ENCODE measurements around the gene SREK1IP1.
"Not testable (repeated sequence)": the region's sequence is repeated elsewhere in the genome, so short reads cannot be mapped to it uniquely, and the experiment has no call there.

SREK1IP1 gene

GRCh38 chr5:64769855-64770254 lies 1.4 kb upstream of the SREK1IP1 start:
- in situ Hi-C loops (cut with HindIII; ENCODE audit: low pct_ligation_motif_present, low pct_unique_long_range_greater_than_20kb, low sequenced_read_pairs): no loop called here

GRCh38 chr5:64767959-64768357 lies 533 bp downstream of the SREK1IP1 start:
- in situ Hi-C loops (cut with HindIII; ENCODE audit: low pct_ligation_motif_present, low pct_unique_long_range_greater_than_20kb, low sequenced_read_pairs): no loop called here
- peak; percentile 7 for DNase-seq

More at GRCh38 chr5:64769855-64770254, 1.4 kb upstream of the SREK1IP1 start:
- DNase-seq: no peak

- no peak for DNase-seq
- in situ Hi-C loops (cut with HindIII; ENCODE audit: low pct_ligation_motif_present, low pct_unique_long_range_greater_than_20kb, low sequenced_read_pairs): no loop called here
Observed at GRCh38 chr5:64766941-64767340, 1.6 kb downstream of the SREK1IP1 start.

- in situ Hi-C loops (cut with HindIII; ENCODE audit: low pct_ligation_motif_present, low pct_unique_long_range_greater_than_20kb, low sequenced_read_pairs): no loop called here
- DNase-seq: no peak
Observed at GRCh38 chr5:64765804-64766504, 2.5 kb downstream of the SREK1IP1 start.

- in situ Hi-C loops (cut with HindIII; ENCODE audit: low pct_ligation_motif_present, low pct_unique_long_range_greater_than_20kb, low sequenced_read_pairs): no loop called here
Observed at GRCh38 chr5:64763948-64764503, 4.5 kb downstream of the SREK1IP1 start.

GRCh38 chr5:64759960-64760660 lies 8.4 kb downstream of the SREK1IP1 start:
- DNase-seq: no peak
- in situ Hi-C loops (cut with HindIII; ENCODE audit: low pct_ligation_motif_present, low pct_unique_long_range_greater_than_20kb, low sequenced_read_pairs): no loop called here

More at GRCh38 chr5:64763948-64764503, 4.5 kb downstream of the SREK1IP1 start:
- no peak for DNase-seq

- no peak for DNase-seq
- in situ Hi-C loops (cut with HindIII; ENCODE audit: low pct_ligation_motif_present, low pct_unique_long_range_greater_than_20kb, low sequenced_read_pairs): no loop called here
Observed at GRCh38 chr5:64758901-64759300, 9.6 kb downstream of the SREK1IP1 start.

GRCh38 chr5:64754066-64754465 lies 14.4 kb downstream of the SREK1IP1 start:
- DNase-seq: no peak
- in situ Hi-C loops (cut with HindIII; ENCODE audit: low pct_ligation_motif_present, low pct_unique_long_range_greater_than_20kb, low sequenced_read_pairs): no loop called here

GRCh38 chr5:64749385-64749784 lies 19.1 kb downstream of the SREK1IP1 start:
- DNase-seq: no peak
- in situ Hi-C loops (cut with HindIII; ENCODE audit: low pct_ligation_motif_present, low pct_unique_long_range_greater_than_20kb, low sequenced_read_pairs): no loop called here

GRCh38 chr5:64746446-64746845 lies 22.0 kb downstream of the SREK1IP1 start:
- in situ Hi-C loops (cut with HindIII; ENCODE audit: low pct_ligation_motif_present, low pct_unique_long_range_greater_than_20kb, low sequenced_read_pairs): no loop called here
- DNase-seq: no peak

- DNase-seq: no peak
- in situ Hi-C loops (cut with HindIII; ENCODE audit: low pct_ligation_motif_present, low pct_unique_long_range_greater_than_20kb, low sequenced_read_pairs): no loop called here
Observed at GRCh38 chr5:64744914-64745313, 23.6 kb downstream of the SREK1IP1 start.

- in situ Hi-C loops (cut with HindIII; ENCODE audit: low pct_ligation_motif_present, low pct_unique_long_range_greater_than_20kb, low sequenced_read_pairs): no loop called here
- DNase-seq: no peak
Observed at GRCh38 chr5:64742821-64743220, 25.7 kb downstream of the SREK1IP1 start.

- DNase-seq: no peak
- in situ Hi-C loops (cut with HindIII; ENCODE audit: low pct_ligation_motif_present, low pct_unique_long_range_greater_than_20kb, low sequenced_read_pairs): no loop called here
Observed at GRCh38 chr5:64742411-64742810, 26.1 kb downstream of the SREK1IP1 start.

GRCh38 chr5:64727150-64727549 lies 41.3 kb downstream of the SREK1IP1 start:
- no peak for DNase-seq
- in situ Hi-C loops (cut with HindIII; ENCODE audit: low pct_ligation_motif_present, low pct_unique_long_range_greater_than_20kb, low sequenced_read_pairs): no loop called here

GRCh38 chr5:64722588-64722987 lies 45.9 kb downstream of the SREK1IP1 start:
- in situ Hi-C loops (cut with HindIII; ENCODE audit: low pct_ligation_motif_present, low pct_unique_long_range_greater_than_20kb, low sequenced_read_pairs): no loop called here
- DNase-seq: no peak

- in situ Hi-C loops (cut with HindIII; ENCODE audit: low pct_ligation_motif_present, low pct_unique_long_range_greater_than_20kb, low sequenced_read_pairs): not testable (repeated sequence)
Observed at GRCh38 chr5:64714495-64714894, 54.0 kb downstream of the SREK1IP1 start.

GRCh38 chr5:64707191-64707590 lies 61.3 kb downstream of the SREK1IP1 start:
- in situ Hi-C loops (cut with HindIII; ENCODE audit: low pct_ligation_motif_present, low pct_unique_long_range_greater_than_20kb, low sequenced_read_pairs): no loop called here
- no peak for DNase-seq

More at GRCh38 chr5:64714495-64714894, 54.0 kb downstream of the SREK1IP1 start:
- not testable (repeated sequence) for DNase-seq

- in situ Hi-C loops (cut with HindIII; ENCODE audit: low pct_ligation_motif_present, low pct_unique_long_range_greater_than_20kb, low sequenced_read_pairs); DNase-seq: not testable (repeated sequence)
Observed at GRCh38 chr5:64706074-64706473, 62.4 kb downstream of the SREK1IP1 start.

- in situ Hi-C loops (cut with HindIII; ENCODE audit: low pct_ligation_motif_present, low pct_unique_long_range_greater_than_20kb, low sequenced_read_pairs): no loop called here
- DNase-seq: no peak
Observed at GRCh38 chr5:64700765-64701164, 67.7 kb downstream of the SREK1IP1 start.

GRCh38 chr5:64696414-64696813 lies 72.1 kb downstream of the SREK1IP1 start:
- in situ Hi-C loops (cut with HindIII; ENCODE audit: low pct_ligation_motif_present, low pct_unique_long_range_greater_than_20kb, low sequenced_read_pairs); DNase-seq: not testable (repeated sequence)
